ENCODE data around the gene ADRA2C. TPM values are rescaled to one million over a fixed set of nuclear protein-coding genes. Genes with fewer than 3 reads are reported as not detected.

Gene ADRA2C
- total RNA-seq, 1 experiment from 2014 or later, result 2.9 TPM

DNA sequence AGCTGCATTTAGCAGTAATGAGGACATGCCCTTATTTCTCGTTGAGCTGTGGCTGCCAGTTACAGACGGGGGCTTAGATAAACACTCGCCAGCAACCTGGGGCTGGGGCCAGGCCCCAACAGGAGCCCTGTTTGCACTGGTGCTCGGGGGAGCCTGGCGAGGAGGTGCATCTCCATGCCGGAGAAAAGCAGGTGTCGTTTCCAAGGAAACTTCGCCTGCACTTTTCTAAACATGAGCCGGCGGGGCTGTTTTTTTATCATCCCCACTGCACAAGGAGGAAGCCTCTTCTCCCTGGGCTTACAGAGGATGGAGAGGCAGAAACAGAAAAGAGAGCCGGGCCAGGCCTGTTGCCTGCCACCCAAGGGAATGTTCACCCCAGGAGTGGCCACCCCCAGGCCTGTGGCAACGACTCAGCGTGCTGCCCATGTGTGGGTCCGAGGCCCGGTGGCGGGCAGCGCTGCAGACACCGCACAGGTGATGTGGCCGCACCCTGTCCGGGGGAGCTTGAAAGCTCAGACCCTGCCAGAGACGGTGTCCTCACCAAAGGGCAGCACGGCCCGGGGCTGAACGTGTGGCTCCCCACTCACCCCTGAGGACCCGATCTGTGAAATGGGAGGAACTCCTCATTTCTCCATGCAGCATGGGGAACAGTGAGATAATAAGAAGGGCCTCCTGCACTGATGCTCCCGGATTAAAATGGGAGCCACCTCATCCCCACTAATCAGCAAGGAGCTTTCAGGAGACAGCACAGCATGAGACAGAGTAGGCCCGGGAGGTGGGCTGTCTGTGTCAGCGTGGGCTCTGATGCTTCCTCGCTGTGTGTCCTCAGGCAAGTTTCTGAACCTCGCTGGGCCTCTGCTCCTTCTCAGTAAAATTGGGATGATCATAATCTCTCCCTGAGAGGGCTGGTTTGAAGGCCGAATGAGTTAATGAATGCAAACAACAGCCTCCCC lies 33.8 kb upstream of the ADRA2C start:
- DNase-seq (ENCODE audit: low read depth), result no peak

DNA sequence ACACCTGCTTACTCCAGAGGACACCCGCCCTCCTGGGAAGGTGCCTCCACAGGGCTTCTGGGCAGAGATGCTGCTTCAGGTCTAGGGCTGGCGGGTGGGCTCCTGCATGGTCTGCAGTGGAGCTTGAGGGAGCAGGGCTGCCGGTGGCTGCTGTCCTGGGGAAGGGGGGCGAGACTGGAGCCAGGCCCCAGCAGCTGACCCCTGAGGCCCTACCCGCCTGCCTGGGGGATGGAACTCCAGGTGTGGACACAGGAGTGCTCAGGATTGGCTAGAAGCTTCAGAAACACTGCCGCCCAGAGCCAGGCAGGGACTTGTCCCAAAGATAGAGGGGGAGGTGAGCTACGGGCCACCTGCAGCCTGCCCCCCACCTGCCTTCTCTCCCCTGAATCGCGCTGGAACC lies 33.0 kb upstream of the ADRA2C start:
- no peak for DNase-seq (ENCODE audit: low read depth)

DNA sequence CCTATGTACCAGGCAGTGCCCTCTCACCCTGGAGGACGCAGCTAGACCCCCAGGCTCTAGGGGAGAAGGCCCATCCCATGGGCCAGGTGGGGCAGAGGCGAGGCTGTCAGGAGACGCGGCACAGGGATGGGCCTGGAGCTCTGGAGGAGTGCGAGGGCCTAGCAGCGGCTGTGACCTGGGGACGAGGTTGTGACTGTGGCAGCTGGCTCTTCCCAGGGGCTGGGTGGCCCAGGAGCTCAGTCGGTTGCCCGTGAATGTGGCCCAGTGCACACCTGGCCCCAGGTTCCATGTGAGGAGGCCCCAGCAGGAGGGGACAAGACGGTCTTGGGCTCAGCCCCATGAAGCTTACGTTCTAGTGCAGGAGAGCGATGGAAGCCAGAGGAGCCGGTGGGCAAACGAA lies 31.0 kb upstream of the ADRA2C start:
- no peak for DNase-seq (ENCODE audit: low read depth)

DNA sequence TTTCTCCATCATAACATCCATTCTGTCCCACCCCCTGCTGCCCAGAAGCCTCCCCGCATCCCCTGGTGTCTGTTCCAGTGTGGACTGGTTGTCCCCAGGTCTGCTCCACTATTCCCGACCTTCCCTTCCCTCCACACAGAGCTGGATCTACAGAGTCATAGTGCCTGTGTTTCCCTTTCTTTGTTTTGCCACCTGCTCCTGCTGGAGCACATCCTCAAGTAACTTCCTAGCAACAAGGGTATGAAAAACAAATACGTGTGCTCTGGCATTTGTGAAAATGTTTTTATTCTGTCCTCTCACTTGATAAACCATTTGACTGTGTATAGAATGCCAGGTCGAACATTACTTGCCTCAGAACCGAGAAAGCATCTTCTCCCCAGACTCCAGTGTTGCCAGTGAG lies 29.9 kb upstream of the ADRA2C start:
- no peak for DNase-seq (ENCODE audit: low read depth)

DNA sequence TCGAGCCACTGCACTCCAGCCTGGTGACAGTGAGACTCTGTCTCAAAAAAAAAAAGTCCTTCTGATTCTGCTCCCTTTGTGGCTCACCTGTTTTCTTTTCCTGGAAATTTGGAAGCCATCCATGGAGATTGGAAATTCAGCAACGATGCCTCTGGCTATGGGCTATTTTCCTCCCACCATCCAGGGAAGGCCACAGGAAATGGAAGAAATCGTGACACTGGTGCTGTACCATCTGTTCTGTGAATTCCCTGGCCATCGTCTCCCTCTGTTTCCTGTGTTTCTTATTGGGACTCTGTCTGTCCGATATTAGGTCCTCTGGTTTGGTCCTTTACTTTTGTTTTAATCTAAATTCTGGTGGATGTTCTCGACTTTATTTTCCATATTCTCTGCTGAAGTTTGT lies 29.4 kb upstream of the ADRA2C start:
- DNase-seq (ENCODE audit: low read depth), result no peak

DNA sequence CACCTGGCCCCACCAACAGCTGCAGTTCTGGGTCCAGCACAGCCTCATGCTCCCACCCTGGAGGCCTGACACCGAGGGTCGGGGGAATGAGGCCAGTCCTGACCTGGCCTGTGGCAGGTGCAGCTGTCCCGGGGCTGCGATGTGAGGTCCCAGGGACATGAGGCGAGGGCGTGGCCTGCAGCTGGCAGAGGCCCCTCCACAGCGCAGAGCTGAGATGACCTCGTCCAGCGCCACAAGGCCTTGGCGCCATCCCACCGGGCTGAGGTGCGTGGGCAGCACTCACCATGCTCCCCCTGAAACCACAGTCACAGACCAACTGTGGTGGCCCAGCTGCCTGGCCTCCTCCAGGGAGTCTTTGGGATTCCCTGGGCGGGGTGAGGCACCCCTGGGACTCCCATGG lies 26.6 kb upstream of the ADRA2C start:
- DNase-seq (ENCODE audit: low read depth), result no peak

DNA sequence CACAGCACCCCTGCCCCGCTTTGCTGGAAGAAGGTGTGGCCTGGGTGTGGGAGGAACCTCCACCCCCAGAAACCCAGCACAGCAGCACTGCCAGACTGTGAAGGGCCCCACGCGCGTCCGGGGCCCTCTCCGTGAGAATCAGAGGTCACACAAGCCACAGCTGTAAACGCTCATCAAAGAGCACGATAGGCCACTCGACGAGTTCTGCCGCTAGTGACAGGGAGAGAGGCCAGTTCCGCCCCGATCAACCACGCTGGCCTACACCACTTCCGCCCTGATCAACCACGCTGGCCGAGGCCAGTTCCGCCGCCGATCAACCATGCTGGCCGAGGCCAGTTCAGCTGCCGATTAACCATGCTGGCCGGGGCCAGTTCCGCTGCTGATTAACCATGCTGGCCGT lies 25.9 kb upstream of the ADRA2C start:
- DNase-seq (ENCODE audit: low read depth), result no peak

DNA sequence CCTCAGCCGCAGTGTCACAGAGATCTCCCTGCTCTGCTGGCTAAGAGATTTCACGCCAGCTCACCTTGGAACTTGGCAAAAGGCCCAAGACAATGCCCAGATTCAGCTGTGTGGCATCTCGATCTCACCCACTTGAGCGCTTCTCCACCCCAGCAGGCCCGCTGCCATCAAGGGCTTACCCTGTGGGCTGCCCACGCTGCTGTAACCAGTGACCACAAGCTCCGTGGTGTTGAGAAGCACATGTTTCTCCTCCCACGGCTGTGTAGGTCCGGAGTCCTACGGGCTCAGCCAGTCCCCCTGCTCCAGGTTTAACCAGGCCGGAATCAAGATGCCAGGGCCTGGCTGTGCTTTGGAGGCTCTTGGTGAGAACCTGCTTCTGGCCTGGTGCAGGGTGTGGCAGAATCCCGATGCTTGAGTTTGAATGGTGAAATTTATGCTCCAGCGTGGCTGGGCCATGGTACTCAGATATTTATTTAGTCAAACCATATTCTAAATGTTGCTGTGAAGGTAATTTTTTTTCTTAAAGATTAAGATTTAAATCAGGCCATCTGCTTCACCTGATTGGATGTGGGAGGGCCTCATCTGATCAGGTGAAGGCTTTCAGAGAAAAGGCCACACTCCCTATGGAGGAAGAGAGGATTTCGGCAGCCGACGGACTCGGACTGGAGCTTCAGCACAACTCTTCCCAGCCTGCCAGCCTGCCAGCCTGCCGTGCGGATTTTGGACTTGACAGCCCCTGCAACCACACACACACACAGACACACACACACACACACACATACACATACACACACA lies 24.8 kb upstream of the ADRA2C start:
- no peak for DNase-seq (ENCODE audit: low read depth)

DNA sequence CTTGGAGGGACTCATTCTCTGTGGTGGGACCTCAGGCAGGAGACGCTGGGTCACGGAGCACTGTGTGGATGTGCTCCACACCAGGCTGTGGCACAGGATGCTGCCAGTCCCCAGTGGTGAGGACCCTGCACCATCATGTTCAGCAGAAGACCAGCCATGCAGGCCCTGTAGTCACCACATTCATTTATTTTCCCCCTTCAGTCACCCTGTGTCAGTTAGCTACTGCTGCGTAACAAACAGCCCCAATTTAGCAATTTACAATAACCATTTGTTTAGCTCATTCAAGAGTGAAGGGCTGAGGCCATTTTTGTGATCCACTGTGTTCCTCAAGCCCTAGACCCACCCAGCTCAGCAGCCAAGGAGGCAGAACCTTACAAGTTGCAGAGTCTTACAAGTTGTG lies 23.6 kb upstream of the ADRA2C start:
- no peak for DNase-seq (ENCODE audit: low read depth)

DNA sequence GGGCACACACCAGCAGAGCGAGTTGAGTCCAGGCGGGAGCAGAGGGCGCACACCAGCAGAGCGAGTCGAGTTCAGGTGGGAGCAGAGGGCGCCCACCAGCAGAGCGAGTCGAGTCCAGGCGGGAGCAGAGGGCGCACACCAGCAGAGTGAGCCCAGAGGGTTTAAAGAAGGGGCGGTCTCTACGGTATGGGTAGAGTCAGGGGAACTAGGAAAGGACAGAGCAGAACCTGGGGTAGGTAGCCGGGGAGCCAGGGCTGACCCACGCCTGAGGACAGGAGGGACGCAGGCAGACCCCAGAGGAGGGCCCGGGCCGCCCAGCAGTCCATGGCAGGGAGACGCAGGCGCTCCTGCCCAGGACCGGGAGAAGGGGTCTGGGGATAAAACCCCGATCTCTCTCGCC lies 22.0 kb upstream of the ADRA2C start:
- no peak for DNase-seq (ENCODE audit: low read depth)

DNA sequence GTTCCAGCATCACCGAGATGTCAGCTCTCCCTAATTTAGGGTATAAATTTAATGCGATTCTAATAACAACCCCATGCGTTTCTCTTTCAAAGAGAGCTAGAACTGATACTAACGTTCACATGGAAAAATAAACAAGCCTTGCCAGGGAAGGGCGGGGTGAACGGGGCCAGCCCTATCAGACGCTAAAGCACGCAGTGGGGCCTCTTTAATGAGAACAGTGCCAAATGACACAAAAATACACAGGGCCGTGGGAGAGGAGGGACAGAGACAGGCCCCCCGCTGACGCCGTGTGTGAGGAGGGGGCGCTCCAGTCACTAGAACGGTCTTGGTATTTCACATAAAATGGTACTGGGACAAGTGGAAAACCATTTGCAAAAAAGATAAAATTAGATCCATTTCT lies 21.3 kb upstream of the ADRA2C start:
- DNase-seq (ENCODE audit: low read depth), result no peak

DNA sequence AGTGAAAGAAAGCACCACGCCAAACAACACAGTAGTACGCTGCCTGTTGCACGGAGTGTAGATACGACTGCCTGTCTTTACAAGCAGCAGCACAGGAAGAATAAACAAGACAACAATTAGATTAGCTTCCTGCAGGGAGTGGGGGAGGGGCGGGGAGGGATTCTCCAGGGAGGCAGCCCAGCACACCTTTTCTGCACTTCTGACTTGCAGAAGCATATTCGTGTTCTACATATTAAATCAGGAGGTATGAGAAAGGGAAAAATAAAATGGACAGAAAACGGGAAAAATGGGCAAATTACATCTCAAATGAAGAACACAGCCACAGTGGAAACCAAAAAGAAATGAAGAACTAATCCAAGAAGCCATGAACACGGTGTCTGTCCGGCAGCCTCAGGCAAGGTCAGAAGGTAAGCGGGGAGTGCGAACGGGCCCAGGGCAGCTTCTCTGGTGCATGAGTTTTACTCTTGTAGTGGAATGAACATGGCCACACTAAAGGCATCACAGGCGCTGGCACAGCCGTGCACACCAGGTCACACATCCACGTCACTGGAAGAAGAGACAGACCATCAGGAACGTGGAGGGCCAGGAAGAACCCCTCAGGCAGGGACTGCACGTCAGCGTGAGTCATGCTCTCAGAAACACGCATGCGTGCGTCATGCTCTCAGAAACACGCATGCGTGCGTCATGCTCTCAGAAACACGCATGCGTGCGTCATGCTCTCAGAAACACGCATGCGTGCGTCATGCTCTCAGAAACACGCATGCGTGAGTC lies 20.1 kb upstream of the ADRA2C start:
- no peak for DNase-seq (ENCODE audit: low read depth)

DNA sequence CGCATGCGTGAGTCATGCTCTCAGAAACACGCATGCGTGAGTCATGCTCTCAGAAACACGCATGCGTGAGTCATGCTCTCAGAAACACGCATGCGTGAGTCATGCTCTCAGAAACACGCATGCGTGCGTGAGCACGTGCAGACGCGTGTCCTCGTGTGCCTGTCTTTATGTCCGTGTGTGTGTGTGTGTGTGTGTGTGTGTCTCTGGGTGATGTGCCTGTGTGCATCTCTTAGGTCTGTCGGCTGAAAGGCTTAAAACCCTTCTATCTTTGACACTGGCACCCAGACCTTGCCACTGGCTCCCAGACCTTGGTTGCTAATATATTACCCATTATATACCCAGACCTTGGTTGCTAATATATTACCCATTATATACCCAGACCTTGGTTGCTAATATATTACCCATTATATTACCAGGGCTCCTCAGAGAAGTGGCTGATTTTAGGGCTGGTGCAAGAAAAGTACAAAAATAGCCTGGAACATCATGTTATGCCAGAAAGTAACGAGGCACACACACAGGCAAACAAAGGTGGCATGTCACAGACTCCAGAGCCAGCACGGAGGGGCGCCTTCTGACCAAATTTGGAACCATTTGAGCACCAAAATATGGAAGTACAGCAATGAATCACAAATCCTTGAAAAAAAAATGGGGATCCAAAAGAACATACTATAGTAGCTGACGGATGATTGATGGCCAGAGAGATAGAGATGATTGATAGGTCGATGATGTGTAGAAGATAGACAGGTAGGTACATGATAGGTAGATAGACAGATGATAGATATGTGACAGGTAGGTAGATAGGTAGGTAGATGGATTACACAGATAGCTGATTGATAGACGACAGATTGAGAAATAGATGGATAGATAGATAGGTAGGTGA lies 19.2 kb upstream of the ADRA2C start:
- no peak for DNase-seq (ENCODE audit: low read depth)

DNA sequence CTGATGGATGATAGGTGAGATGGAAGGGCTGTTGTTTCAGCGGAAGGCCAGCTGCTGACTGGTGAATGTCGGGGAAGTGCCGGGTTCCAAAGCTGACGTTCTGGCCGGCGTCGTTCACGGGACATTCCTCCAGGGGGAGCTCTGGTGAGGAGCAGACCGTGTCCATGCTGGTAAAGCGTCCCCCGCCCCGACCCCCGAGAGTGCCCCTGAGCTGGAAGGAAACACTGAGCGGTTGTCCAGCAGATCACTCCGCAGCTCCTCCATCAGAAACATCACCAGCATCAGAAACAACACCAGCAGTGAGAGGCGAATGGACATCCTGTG lies 18.6 kb upstream of the ADRA2C start:
- DNase-seq (ENCODE audit: low read depth), result no peak

DNA sequence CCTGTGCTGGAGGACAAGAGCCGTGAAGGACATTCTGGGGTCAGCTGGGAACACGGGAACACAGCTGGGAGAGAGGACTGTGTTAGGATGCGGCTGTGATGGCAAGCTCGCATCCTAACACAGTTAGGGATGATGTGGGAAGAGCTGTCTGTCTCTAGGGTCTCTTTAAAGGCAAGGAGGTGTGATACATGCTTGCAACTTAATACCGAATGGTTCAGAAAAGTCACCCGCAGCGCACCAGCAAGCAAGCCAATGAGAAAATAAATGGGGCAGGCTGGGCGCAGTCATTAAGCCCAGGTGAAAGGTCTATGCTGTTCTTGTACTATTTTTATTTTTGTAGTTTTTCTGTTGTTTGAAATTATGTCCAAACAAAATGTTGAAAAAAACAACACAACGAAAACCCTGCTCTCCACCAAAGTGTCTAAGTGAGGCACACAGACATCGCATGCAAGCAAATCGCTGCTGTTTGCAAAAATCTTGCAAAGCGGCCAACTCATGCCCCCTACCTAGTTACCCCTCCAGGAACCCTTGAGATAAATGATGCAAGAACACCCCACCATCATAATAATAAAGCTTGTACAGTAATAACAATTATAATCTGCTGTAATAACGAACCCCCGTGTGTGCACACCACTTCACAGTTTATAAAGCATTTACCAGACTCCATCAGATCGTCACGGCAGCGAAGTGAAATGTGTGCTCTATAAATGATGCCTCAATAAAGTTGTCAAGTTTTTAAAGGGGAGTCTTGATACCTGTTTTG lies 17.9 kb upstream of the ADRA2C start:
- no peak for DNase-seq (ENCODE audit: low read depth)

DNA sequence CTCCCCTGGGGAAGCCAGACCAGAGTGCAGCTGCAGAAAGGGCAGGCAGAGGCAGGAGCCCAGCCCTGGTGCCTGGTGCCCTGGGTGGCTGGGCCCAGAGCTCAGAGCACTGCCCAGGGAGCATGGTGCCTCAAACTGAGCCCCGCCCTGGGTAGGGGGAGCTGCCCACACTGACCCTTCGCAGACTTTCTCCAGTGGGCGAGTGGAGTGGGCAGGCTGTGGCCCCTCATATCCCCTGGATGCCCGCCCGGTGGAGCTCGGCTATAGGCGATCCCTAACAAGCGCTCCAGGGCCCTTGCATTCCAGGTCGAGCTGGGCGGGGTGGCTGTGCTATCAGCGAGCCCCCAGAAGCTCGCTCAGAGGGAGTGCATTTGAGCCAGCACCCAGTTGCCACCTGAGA lies 17.1 kb upstream of the ADRA2C start:
- no peak for DNase-seq (ENCODE audit: low read depth)

DNA sequence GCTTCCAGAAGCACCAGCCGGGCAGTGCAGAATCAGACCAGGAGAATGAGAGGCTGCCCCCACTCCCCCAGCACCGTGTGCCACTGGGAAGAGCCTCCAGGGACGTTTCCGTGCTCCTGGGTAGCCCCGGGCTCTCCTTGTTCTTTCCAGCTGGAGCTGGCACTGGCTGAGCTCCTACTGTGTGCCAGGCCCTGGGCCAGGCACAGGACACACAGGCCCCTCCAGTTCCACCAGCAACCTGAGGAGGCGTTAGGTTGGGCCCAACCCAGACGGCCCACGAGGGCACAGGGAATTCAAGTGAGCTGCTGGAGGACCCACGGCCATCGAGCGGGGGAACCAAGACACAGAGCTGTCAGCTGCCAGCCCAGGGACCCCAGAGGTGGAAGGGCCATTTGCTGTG lies 15.9 kb upstream of the ADRA2C start:
- DNase-seq (ENCODE audit: low read depth), result no peak

DNA sequence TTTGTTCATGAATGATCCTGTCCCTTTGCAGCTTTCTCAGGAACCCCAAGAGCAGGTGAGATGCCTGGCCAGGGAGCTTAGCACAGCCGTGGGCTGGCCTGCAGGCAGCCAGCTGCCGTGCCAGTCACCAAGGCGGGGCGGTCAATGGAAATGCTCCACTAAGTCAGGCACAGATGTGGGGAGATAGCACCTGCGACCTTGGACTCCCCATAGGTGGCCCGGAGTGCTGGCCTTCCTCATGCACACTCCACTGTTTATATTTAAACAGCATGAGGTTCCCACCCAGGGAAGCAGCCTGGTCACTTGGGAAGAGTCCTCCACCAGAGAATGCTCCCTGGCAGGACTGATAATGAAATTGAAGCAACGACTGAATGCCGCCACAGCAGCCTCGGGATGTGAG lies 14.2 kb upstream of the ADRA2C start:
- DNase-seq (ENCODE audit: low read depth), result no peak

DNA sequence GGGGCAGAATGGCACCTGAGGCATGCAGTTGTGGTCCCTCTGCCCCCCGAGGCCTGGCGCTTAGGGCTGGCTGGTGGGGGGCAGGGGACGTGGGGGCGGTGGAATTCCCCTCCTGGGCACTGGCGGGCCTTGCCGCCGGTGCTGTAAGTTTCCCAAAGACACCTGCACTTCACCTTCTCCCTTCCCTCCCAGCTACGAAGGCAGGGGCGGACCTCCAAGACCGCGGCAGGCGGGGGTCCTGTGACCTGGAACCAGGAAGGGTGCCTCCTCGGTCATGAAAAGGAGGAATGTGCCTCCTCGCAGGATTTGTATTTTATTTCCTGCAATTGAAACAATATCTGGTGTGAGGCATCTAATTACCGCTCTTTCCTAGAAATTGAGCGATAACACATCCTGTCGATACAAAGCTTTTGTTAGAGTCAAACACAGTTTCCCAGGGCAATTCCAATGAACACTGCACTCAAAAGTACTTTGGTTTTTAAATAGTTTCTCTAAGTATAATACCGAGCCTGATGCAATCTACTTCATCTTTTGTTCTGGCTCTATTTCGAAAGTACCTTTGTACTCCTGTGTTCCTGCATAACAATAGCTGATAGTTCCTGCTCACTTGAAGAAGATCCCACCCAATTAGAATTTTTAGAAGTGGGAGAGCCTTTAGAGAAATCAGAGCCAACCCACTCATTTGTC lies 12.3 kb upstream of the ADRA2C start:
- DNase-seq (ENCODE audit: low read depth), result no peak
